Naive B cell (primary cell): Measurements from ENCODE around the gene NEGR1. TPM values are rescaled to one million over a fixed set of nuclear protein-coding genes. Genes with fewer than 3 reads are reported as not detected.

Experiments used
- ATAC-seq, 2 donors: fragments of 150-1000 bp; cut with Tn5 transposase; 2 replicates each; pipeline ENCODE4 v1.10.0; 2021; ENCODE audit warnings: low read depth in 2 of 2, mild to moderate bottlenecking in 2 of 2, moderate library complexity in 2 of 2
- DNase-seq: peaks from one replicate; pipeline ENCODE4 v3.0.0; 2022
- H3K27ac Mint-ChIP-seq, 6 donors: one replicate each; pipeline ENCODE4 v1.8.0; 2020 to 2022; ENCODE audit warnings: mild to moderate bottlenecking in 6 of 6, mixed read lengths in 6 of 6, moderate library complexity in 5 of 6, inconsistent platforms in 2 of 6
- H3K27me3 Mint-ChIP-seq, 3 donors: one replicate each; pipeline ENCODE4 v1.8.0; 2021 to 2022; ENCODE audit warnings: mixed read lengths in 3 of 3, mild to moderate bottlenecking in 1 of 3
- H3K36me3 Mint-ChIP-seq, 2 donors: one replicate each; pipeline ENCODE4 v1.8.0; 2020 to 2022; ENCODE audit warnings: mixed read lengths in 2 of 2, inconsistent platforms in 1 of 2, mild to moderate bottlenecking in 1 of 2
- H3K4me1 Mint-ChIP-seq, 3 donors: one replicate each; pipeline ENCODE4 v1.8.0; 2020 to 2022; ENCODE audit warnings: mixed read lengths in 3 of 3, inconsistent platforms in 1 of 3, mild to moderate bottlenecking in 1 of 3, moderate library complexity in 1 of 3
- H3K4me3 Mint-ChIP-seq, 8 donors: one replicate each; pipeline ENCODE4 v1.8.0; 2020 to 2022; ENCODE audit warnings: mild to moderate bottlenecking in 8 of 8, mixed read lengths in 8 of 8, moderate library complexity in 8 of 8, inconsistent platforms in 2 of 8
- H3K9me3 Mint-ChIP-seq, 7 donors: one replicate each; pipeline ENCODE4 v1.8.0; 2020 to 2022; ENCODE audit warnings: mixed read lengths in 7 of 7, mild to moderate bottlenecking in 5 of 7, inconsistent platforms in 2 of 7, moderate library complexity in 1 of 7
- polyA plus RNA-seq, 6 donors: library from polyadenylated mRNA; unstranded; fragments of 300-500 nt; fragmentation: Illumina TruSeq; gene quantifications; one replicate each; pipeline ENCODE4 v1.2.3, GENCODE V29; 2021; ENCODE audit warnings: low read depth in 6 of 6

NEGR1 gene
- polyA plus RNA-seq, 6 donors from 2014 or later: 0.10 TPM; not detected in 5

GRCh38 chr1:71533950-71534349, 748.4 kb downstream of the NEGR1 start:
- ATAC-seq: no peak
- DNase-seq: no peak
- Mint-ChIP-seq H3K9me3 (peaks cover 0 to 4% (median 0%) of the 10 kb centered on the region in 7 donors), H3K27me3 (no peaks in the 10 kb centered on the region), H3K4me3 (no peak overlapping the region), H3K27ac (no peak overlapping the region), H3K36me3 (no peaks in the 10 kb centered on the region), H3K4me1 (no peaks in the 10 kb centered on the region)

DNA sequence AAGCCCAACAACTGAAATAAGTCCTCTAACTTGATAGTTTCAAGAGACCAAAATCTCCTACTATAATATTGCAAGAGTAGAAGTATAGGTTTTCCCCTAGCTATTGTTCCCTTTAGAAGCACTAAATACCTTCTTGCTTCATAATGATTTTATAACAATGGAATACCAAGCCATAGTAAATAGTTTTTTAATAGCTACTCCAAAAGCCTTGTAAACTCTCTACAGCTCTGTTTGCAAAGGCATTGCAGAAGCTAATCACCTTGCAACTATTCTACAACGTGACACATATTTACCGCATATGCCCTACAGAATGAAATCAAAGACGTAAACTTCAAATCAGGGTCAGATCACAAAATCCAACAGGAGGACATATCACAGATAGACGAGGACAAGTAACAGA, 750.0 kb downstream of the NEGR1 start:
- Mint-ChIP-seq H3K27ac (no peak overlapping the region), H3K36me3 (no peaks in the 10 kb centered on the region), H3K27me3 (no peaks in the 10 kb centered on the region), H3K9me3 (peaks cover 0 to 4% (median 0%) of the 10 kb centered on the region in 7 donors), H3K4me3 (no peak overlapping the region), H3K4me1 (no peaks in the 10 kb centered on the region)
- ATAC-seq: no peak
- no peak for DNase-seq

GRCh38 chr1:71526824-71527223, 755.5 kb downstream of the NEGR1 start:
- Mint-ChIP-seq H3K9me3 (no peaks in the 10 kb centered on the region), H3K4me3 (no peak overlapping the region), H3K4me1 (no peaks in the 10 kb centered on the region), H3K27me3 (no peaks in the 10 kb centered on the region), H3K27ac (peak overlapping the region in 2 of 6 donors; percentile 8 to 22), H3K36me3 (no peaks in the 10 kb centered on the region)
- ATAC-seq (no peak), DNase-seq (no peak)

GRCh38 chr1:71522721-71523120, 759.6 kb downstream of the NEGR1 start:
- Mint-ChIP-seq H3K4me3 (no peak overlapping the region), H3K9me3 (no peaks in the 10 kb centered on the region), H3K4me1 (no peaks in the 10 kb centered on the region), H3K36me3 (no peaks in the 10 kb centered on the region), H3K27ac (no peak overlapping the region), H3K27me3 (no peaks in the 10 kb centered on the region)
- no peak for DNase-seq
- ATAC-seq: no peak

DNA sequence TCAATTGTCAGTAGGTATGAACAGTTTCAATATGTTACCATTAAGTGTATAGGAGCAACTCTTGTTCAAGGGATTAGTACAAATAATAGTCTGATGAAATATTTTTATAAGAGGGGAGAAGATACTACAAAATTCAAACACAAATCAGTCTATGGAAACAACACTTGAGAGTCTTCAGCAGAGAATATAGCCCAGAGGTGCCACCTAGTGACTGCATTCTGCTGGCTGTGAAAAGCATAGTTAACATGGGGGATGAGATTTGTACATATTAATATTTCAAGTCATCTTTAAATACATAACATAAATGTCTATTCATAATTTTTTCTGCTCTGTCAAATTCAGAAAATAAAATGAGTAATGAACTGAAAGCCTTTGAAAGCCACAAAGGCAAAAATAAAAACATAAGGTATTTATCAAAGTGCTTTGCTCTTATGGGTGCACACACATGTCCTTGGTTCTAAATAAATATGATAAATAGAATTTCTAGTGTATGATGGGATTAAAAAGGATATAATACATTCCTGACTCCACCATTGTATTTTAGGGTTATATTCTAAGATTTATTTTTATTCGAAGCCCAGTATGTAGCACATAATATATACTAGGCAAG, 760.6 kb downstream of the NEGR1 start:
- DNase-seq (no peak), ATAC-seq (no peak)
- H3K9me3 Mint-ChIP-seq: no peaks in the 10 kb centered on the region
- no peaks in the 10 kb centered on the region for H3K27me3 Mint-ChIP-seq
- H3K4me3 Mint-ChIP-seq: no peak overlapping the region
- H3K36me3 Mint-ChIP-seq: no peaks in the 10 kb centered on the region
- H3K27ac Mint-ChIP-seq: no peak overlapping the region
- H3K4me1 Mint-ChIP-seq: no peaks in the 10 kb centered on the region

DNA sequence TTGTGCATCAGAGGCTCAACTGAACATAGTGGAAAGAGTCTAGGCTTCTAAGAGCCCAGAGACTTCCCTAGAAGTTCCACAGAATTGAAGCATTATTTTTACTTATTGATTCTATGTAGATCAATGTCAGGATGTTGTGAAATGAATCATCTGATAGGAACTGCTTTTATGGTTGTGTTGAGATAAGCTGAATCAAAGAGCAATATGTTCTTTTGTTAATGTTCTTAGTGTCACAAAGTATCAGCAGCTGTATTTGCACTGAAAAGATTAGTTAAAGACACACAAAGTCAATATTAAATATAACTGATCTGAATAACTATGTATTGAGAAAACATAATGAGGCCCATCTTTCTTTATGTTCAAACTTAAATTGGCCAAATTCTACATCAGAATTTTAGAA, 770.8 kb downstream of the NEGR1 start:
- H3K27ac Mint-ChIP-seq: no peak overlapping the region
- DNase-seq (no peak), ATAC-seq (no peak)
- no peaks in the 10 kb centered on the region for H3K27me3 Mint-ChIP-seq
- H3K4me1 Mint-ChIP-seq: no peaks in the 10 kb centered on the region
- H3K36me3 Mint-ChIP-seq: no peaks in the 10 kb centered on the region
- H3K9me3 Mint-ChIP-seq: peaks cover 0 to 7% (median 4%) of the 10 kb centered on the region in 7 donors
- H3K4me3 Mint-ChIP-seq: no peak overlapping the region

DNA sequence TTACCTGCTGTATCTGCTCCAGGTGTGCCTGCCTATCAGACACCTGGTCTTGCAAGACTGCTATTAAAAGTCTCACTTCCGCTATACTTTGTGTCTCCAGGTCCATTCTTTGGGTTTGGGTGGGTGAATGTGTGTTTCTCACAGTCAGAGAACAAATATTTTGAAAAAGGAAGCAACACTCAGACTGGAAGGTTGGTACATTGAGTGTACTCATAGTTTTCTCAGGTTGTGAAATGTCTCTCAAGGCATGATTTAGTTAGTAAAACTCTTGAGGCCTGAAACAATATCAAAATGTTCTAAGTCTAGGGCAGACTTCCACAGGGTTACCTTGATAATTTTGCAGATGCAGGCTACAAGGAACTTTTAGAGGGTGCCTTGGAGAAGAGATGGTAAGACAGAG, 771.6 kb downstream of the NEGR1 start:
- H3K4me1 Mint-ChIP-seq: no peaks in the 10 kb centered on the region
- peaks cover 0 to 7% (median 4%) of the 10 kb centered on the region in 7 donors for H3K9me3 Mint-ChIP-seq
- H3K27ac Mint-ChIP-seq: no peak overlapping the region
- no peak overlapping the region for H3K4me3 Mint-ChIP-seq
- H3K27me3 Mint-ChIP-seq: no peaks in the 10 kb centered on the region
- DNase-seq (no peak), ATAC-seq (no peak)
- H3K36me3 Mint-ChIP-seq: no peaks in the 10 kb centered on the region

DNA sequence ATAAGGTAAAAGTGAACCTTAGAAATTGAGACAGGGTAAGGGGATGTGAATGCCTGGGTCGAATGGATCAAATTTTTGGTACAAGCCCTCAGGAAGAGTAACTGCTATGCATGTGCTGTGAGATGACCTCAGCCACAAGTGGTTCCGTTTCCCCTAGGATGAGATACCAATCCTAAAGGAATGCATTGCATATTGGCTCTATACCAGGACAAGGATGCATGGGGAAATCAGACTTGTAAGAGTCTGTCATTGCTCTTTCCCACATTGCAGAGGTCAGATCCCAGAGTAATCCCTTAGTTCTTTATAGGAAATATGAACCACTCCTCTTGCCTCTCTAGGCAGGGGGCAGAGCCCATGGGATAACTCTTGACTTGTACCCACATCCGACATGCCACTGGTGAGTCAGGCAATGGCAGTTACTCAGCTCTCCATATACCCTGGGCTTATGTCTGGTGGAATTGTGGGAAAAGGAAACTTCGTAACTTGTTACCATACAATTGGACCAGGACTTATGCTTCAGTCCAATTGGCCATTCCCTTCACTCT, 773.2 kb downstream of the NEGR1 start:
- H3K27ac Mint-ChIP-seq: no peak overlapping the region
- H3K9me3 Mint-ChIP-seq: peaks cover 1 to 7% (median 4%) of the 10 kb centered on the region in 7 donors
- ATAC-seq: no peak
- H3K27me3 Mint-ChIP-seq: no peaks in the 10 kb centered on the region
- no peaks in the 10 kb centered on the region for H3K4me1 Mint-ChIP-seq
- DNase-seq: no peak
- H3K36me3 Mint-ChIP-seq: no peaks in the 10 kb centered on the region
- H3K4me3 Mint-ChIP-seq: no peak overlapping the region

- H3K4me3 Mint-ChIP-seq: no peak overlapping the region
- no peaks in the 10 kb centered on the region for H3K36me3 Mint-ChIP-seq
- H3K4me1 Mint-ChIP-seq: no peaks in the 10 kb centered on the region
- no peak for DNase-seq
- H3K9me3 Mint-ChIP-seq: peaks cover 0 to 9% (median 2%) of the 10 kb centered on the region in 7 donors
- ATAC-seq: no peak
- no peaks in the 10 kb centered on the region for H3K27me3 Mint-ChIP-seq
- no peak overlapping the region for H3K27ac Mint-ChIP-seq
Measured at GRCh38 chr1:71502006-71502405, 780.3 kb downstream of the NEGR1 start.

GRCh38 chr1:71498542-71498941, 783.8 kb downstream of the NEGR1 start:
- Mint-ChIP-seq H3K27me3 (no peaks in the 10 kb centered on the region), H3K36me3 (no peaks in the 10 kb centered on the region), H3K27ac (no peak overlapping the region), H3K4me3 (no peak overlapping the region), H3K4me1 (no peaks in the 10 kb centered on the region), H3K9me3 (peaks cover 0 to 4% (median 0%) of the 10 kb centered on the region in 7 donors)
- ATAC-seq: no peak
- no peak for DNase-seq

- Mint-ChIP-seq H3K36me3 (no peaks in the 10 kb centered on the region), H3K4me3 (no peak overlapping the region), H3K9me3 (no peaks in the 10 kb centered on the region), H3K4me1 (no peaks in the 10 kb centered on the region), H3K27me3 (no peaks in the 10 kb centered on the region), H3K27ac (no peak overlapping the region)
- ATAC-seq (no peak), DNase-seq (no peak)
Measured at GRCh38 chr1:71494163-71494562, 788.2 kb downstream of the NEGR1 start.

DNA sequence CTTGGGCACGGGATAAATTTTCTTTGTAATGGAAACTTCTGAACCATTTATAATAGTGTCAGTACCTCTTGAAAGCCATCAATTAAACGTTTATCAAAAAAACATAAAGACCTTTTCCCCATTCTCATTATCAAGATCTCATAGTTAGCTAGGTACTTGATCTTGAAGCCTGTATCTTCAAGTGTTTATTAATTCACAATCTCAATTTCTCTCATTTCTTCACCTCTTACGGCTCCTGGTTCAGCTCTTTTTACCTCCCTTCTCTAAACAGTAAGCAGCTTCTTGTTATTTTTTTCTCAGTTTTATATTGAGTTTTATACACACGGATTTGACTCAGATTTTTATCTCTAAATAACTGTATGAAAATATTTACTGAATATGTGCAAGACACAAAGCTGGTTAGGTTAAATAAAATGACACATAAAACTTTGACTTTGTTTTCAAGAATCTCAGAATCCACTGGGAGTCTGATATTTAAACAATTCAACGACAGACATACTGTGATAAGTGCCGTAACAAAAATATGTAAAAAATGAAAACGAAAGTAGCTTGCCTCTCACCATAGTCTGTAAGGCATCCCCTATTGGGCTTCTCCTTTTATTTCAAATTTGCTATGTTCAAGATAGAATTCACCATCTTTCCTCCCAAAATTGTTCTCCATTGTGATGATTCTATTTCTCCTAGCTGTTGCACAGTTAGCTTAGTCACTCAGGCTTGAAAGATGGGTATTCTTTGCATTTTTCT, 789.9 kb downstream of the NEGR1 start:
- Mint-ChIP-seq H3K4me3 (no peak overlapping the region), H3K9me3 (no peaks in the 10 kb centered on the region), H3K27ac (peak overlapping the region in 1 of 6 donors; percentile 27), H3K36me3 (no peaks in the 10 kb centered on the region), H3K4me1 (no peaks in the 10 kb centered on the region), H3K27me3 (no peaks in the 10 kb centered on the region)
- ATAC-seq (no peak), DNase-seq (no peak)

- no peak overlapping the region for H3K4me3 Mint-ChIP-seq
- H3K27me3 Mint-ChIP-seq: no peaks in the 10 kb centered on the region
- no peaks in the 10 kb centered on the region for H3K9me3 Mint-ChIP-seq
- ATAC-seq (no peak), DNase-seq (no peak)
- H3K36me3 Mint-ChIP-seq: no peaks in the 10 kb centered on the region
- H3K27ac Mint-ChIP-seq: no peak overlapping the region
- H3K4me1 Mint-ChIP-seq: no peaks in the 10 kb centered on the region
Measured at GRCh38 chr1:71490432-71490831, 791.9 kb downstream of the NEGR1 start.

GRCh38 chr1:71488555-71489252, 793.6 kb downstream of the NEGR1 start:
- no peak overlapping the region for H3K27ac Mint-ChIP-seq
- DNase-seq: no peak
- no peaks in the 10 kb centered on the region for H3K9me3 Mint-ChIP-seq
- no peak overlapping the region for H3K4me3 Mint-ChIP-seq
- no peaks in the 10 kb centered on the region for H3K36me3 Mint-ChIP-seq
- no peaks in the 10 kb centered on the region for H3K4me1 Mint-ChIP-seq
- no peaks in the 10 kb centered on the region for H3K27me3 Mint-ChIP-seq
- ATAC-seq: no peak
